Measurements from ENCODE around the gene PPP1R16B.

GRCh38 chr20:38856570-38856969, 51.1 kb downstream of the PPP1R16B start:
- no peak for TF ChIP-seq CTCF (IDR thresholded peaks at IDR 0.05)
- no peak for TF ChIP-seq EP300 (IDR thresholded peaks at IDR 0.05; ENCODE audit: low read depth)

Measured in transverse colon (tissue), 3 donors.